Spleen (tissue), 11 donors: ENCODE measurements around the gene CDKN1B. TPM values are rescaled to one million over a fixed set of nuclear protein-coding genes. Genes with fewer than 3 reads are reported as not detected.

Source experiments
- DNase-seq: peaks from one replicate; pipeline ENCODE4 v3.0.0-alpha.2; 2020
- H3K27ac ChIP-seq, 8 donors: fragments of 200-600 bp; sonication (generic) in 7 of 8; 1 replicate in 4 of 8; 2 replicates in 4 of 8; pipeline versions ENCODE4 v1.5.0 to v1.8.0; 2016 to 2021; ENCODE audit warnings: inconsistent platforms in 4 of 8, mild to moderate bottlenecking in 4 of 8, moderate library complexity in 1 of 8
- H3K27me3 ChIP-seq, 7 donors: fragments of 200-600 bp; sonication (generic) in 6 of 7; replicated peaks in 1 of 7; 1 replicate in 4 of 7; 2 replicates in 3 of 7; pipeline versions ENCODE4 v1.5.0 to v1.8.0; 2016 to 2021; ENCODE audit warnings: inconsistent platforms in 3 of 7, mild to moderate bottlenecking in 1 of 7
- H3K36me3 ChIP-seq, 6 donors: fragments of 200-600 bp; sonication (generic) in 5 of 6; 1 replicate in 4 of 6; 2 replicates in 2 of 6; pipeline versions ENCODE4 v1.5.0 to v1.8.0; 2016 to 2021; ENCODE audit warnings: inconsistent platforms in 2 of 6
- H3K4me1 ChIP-seq, 6 donors: fragments of 200-600 bp; sonication (generic) in 5 of 6; 1 replicate in 3 of 6; 2 replicates in 3 of 6; pipeline versions ENCODE4 v1.5.0 to v1.8.0; 2016 to 2021; ENCODE audit warnings: inconsistent platforms in 3 of 6
- H3K4me3 ChIP-seq, 8 donors: fragments of 200-600 bp; sonication (generic) in 7 of 8; 1 replicate in 4 of 8; 2 replicates in 4 of 8; pipeline versions ENCODE4 v1.5.0 to v1.8.0; 2016 to 2021; ENCODE audit warnings: inconsistent platforms in 4 of 8, mild to moderate bottlenecking in 4 of 8, moderate library complexity in 2 of 8
- H3K9me3 ChIP-seq, 8 donors: fragments of 200-600 bp; sonication (generic) in 7 of 8; 1 replicate in 4 of 8; 2 replicates in 4 of 8; pipeline versions ENCODE4 v1.5.0 to v1.8.0; 2016 to 2021; ENCODE audit warnings: inconsistent platforms in 4 of 8
- CTCF ChIP-seq, 11 experiments: fragments of 200-600 bp in 7 of 11; fragments of 450-650 bp in 4 of 11; sonication (generic) in 4 of 11; IDR thresholded peaks in 8 of 11; conservative IDR thresholded peaks in 3 of 11; 1 replicate in 7 of 11; 2 replicates in 4 of 11; pipeline versions ENCODE4 v1.4.0 to v1.8.0; 2016 to 2021; ENCODE audit warnings: antibody characterized with exemption in 11 of 11, inconsistent platforms in 4 of 11, mild to moderate bottlenecking in 1 of 11
- POLR2A ChIP-seq, 3 donors: fragments of 450-650 bp; IDR thresholded peaks; one replicate each; pipeline ENCODE4 v1.5.1; 2017; ENCODE audit warnings: antibody characterized with exemption in 3 of 3, mild to moderate bottlenecking in 1 of 3
- POLR2AphosphoS5 ChIP-seq, 3 donors: sonication (generic); formaldehyde crosslinking; IDR thresholded peaks; one replicate each; pipeline ENCODE4 v1.5.1; 2017; ENCODE audit warnings: antibody characterized with exemption in 3 of 3
- WGBS, 5 donors: extraction: QIAGEN DNeasy Blood & Tissue Kit in 3 of 5; methylation state at CpG; one replicate each; pipeline versions ENCODE4 v1.1.5 to v1.1.7; 2013 to 2018; 5-methylcytosine and 5-hydroxymethylcytosine counted together
- intact Hi-C: fragments of 100-400 bp; cut with DNase I; formaldehyde crosslinking; loops from one replicate; pipeline ENCODE4 v1.15.0; 2023; ENCODE audit warnings: low total_unique reads
- polyA plus RNA-seq, 3 donors: library from polyadenylated mRNA; stranded (reverse); fragments of 200-250 nt; gene quantifications; one replicate each; pipeline ENCODE4 v1.2.1, GENCODE V29; 2013
- total RNA-seq, 7 donors: library from RNA; depleted of rRNA in 3 of 7; stranded (reverse); fragments of >200 nt in 3 of 7; fragmentation: NEBNext Ultra II Directional in 4 of 7; extraction: Animal tissue kit (Norgen Biotek cat#: 25700) in 4 of 7; gene quantifications; one replicate each; pipeline versions ENCODE4 v1.1.0 to v1.2.1, GENCODE V29; 2016 to 2021
- donor health status: healthy with polysubstance abuse.
- donor health status: DM: no; HTN: no; CAD: no; lungs with moderate emphysema.
- donor health status: DM: no; HTN: no; CAD: no.
- donor health status: Bipolar disorder and iron deficiency.
- donor health status: healthy.
- donor health status: DM: no; HTN: no; CAD: no.
- donor health status: DM: yes; HTN: yes; CAD: no.

Gene CDKN1B
- total and polyA plus RNA-seq, 10 donors, result 34.9 to 95.2 (median 74.7) TPM

GRCh38 chr12:12671850-12672660, 45.1 kb upstream of the CDKN1B start:
- TF ChIP-seq POLR2AphosphoS5 (IDR thresholded peaks at IDR 0.05), result no peak
- TF ChIP-seq POLR2A (IDR thresholded peaks at IDR 0.05), result no peak
- no peak for TF ChIP-seq CTCF (IDR thresholded peaks at IDR 0.05 in 8 of 11, conservative IDR thresholded peaks at IDR 0.05 in 3 of 11)
- H3K27me3 ChIP-seq, result no peaks in the 10 kb centered on the region
- no peaks in the 10 kb centered on the region for H3K36me3 ChIP-seq
- H3K4me3 ChIP-seq, result no peak overlapping the region
- H3K4me1 ChIP-seq, result no peaks in the 10 kb centered on the region
- H3K9me3 ChIP-seq, result no peaks in the 10 kb centered on the region
- no peak overlapping the region for H3K27ac ChIP-seq
- DNase-seq, result no peak
- WGBS, 5 donors, result 70 to 93% (median 82%) methylated on average over 8 of the region's 8 CpGs
- intact Hi-C loops, result no loop called here

- no peak for DNase-seq
- Histone ChIP-seq H3K27ac (no peak overlapping the region), H3K4me3 (no peak overlapping the region), H3K36me3 (no peaks in the 10 kb centered on the region), H3K9me3 (no peaks in the 10 kb centered on the region), H3K4me1 (no peaks in the 10 kb centered on the region), H3K27me3 (no peaks in the 10 kb centered on the region)
- intact Hi-C loops, result no loop called here
- TF ChIP-seq POLR2A (IDR thresholded peaks at IDR 0.05) (no peak), POLR2AphosphoS5 (IDR thresholded peaks at IDR 0.05) (no peak), CTCF (IDR thresholded peaks at IDR 0.05 in 8 of 11, conservative IDR thresholded peaks at IDR 0.05 in 3 of 11) (no peak)
- 61 to 93% (median 82%) methylated on average over 3 of the region's 3 CpGs for WGBS, 5 donors
Measured at GRCh38 chr12:12673296-12673695, 43.9 kb upstream of the CDKN1B start.

GRCh38 chr12:12676605-12677004, 40.6 kb upstream of the CDKN1B start:
- Histone ChIP-seq H3K36me3 (no peaks in the 10 kb centered on the region), H3K4me1 (no peaks in the 10 kb centered on the region), H3K27me3 (no peaks in the 10 kb centered on the region), H3K27ac (no peak overlapping the region), H3K9me3 (no peaks in the 10 kb centered on the region), H3K4me3 (no peak overlapping the region)
- WGBS, 5 donors, result 36 to 63% (median 62%) methylated on average over 3 of the region's 3 CpGs
- no peak for TF ChIP-seq POLR2AphosphoS5 (IDR thresholded peaks at IDR 0.05)
- no peak for TF ChIP-seq CTCF (IDR thresholded peaks at IDR 0.05 in 8 of 11, conservative IDR thresholded peaks at IDR 0.05 in 3 of 11)
- no peak for TF ChIP-seq POLR2A (IDR thresholded peaks at IDR 0.05)
- DNase-seq, result no peak
- intact Hi-C loops, result no loop called here

GRCh38 chr12:12681061-12681765, 36.0 kb upstream of the CDKN1B start:
- H3K9me3 ChIP-seq, result no peaks in the 10 kb centered on the region
- no peaks in the 10 kb centered on the region for H3K36me3 ChIP-seq
- peaks cover 0 to 2% (median 0%) of the 10 kb centered on the region in 6 donors for H3K4me1 ChIP-seq
- TF ChIP-seq CTCF (IDR thresholded peaks at IDR 0.05 in 8 of 11, conservative IDR thresholded peaks at IDR 0.05 in 3 of 11) (no peak), POLR2AphosphoS5 (IDR thresholded peaks at IDR 0.05) (no peak), POLR2A (IDR thresholded peaks at IDR 0.05) (no peak)
- H3K4me3 ChIP-seq, result no peak overlapping the region
- H3K27ac ChIP-seq, result no peak overlapping the region
- 86 to 95% (median 90%) methylated on average over 5 of the region's 5 CpGs for WGBS, 5 donors
- intact Hi-C loops, result no loop called here
- H3K27me3 ChIP-seq, result no peaks in the 10 kb centered on the region
- no peak for DNase-seq
